IPS-15b (cell line): ENCODE data around the gene PHKA1.

Experiments
- H3K27me3 ChIP-seq: one replicate; pipeline ENCODE4 v1.6.1; 2013; ENCODE audit warnings: low read length; ENCODE audit not compliant: control insufficient read depth, insufficient read depth
- H3K36me3 ChIP-seq: one replicate; pipeline ENCODE4 v1.6.1; 2013; ENCODE audit warnings: low read length; ENCODE audit not compliant: control insufficient read depth, insufficient read depth
- H3K4me1 ChIP-seq: one replicate; pipeline ENCODE4 v1.6.1; 2013; ENCODE audit warnings: mild to moderate bottlenecking, low read length; ENCODE audit not compliant: control insufficient read depth, insufficient read depth
- H3K4me3 ChIP-seq: one replicate; pipeline ENCODE4 v1.5.1; 2013; ENCODE audit warnings: low read depth, low read length
- H3K9ac ChIP-seq: one replicate; pipeline ENCODE4 v1.6.1; 2013; ENCODE audit warnings: low read depth, mild to moderate bottlenecking, low read length
- H3K9me3 ChIP-seq: one replicate; pipeline ENCODE4 v1.6.1; 2013; ENCODE audit warnings: mild to moderate bottlenecking, low read length; ENCODE audit not compliant: control insufficient read depth, insufficient read depth

The PHKA1 gene

DNA sequence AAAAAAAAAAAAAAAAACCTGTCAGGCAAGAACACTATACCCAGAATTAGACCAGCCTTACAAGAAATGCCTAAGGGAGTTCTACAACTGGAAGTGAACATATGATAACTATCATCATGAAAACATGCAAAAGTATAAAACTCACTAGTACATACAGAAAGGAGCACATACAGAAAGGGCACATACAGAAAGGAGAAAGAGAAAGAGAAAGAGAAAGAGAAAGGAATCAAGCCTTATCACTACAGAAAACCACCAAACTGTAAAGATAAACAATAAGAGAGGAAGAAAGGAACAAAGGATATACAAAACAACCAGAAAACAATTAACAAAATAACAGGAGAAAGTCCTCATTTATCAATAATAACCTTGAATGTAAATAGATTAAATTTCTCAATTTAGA is 50.4 kb downstream of the PHKA1 start:
- Histone ChIP-seq H3K36me3 (no peaks in the 10 kb centered on the region), H3K4me3 (no peak overlapping the region), H3K9ac (no peak overlapping the region), H3K27me3 (no peaks in the 10 kb centered on the region), H3K9me3 (no peaks in the 10 kb centered on the region), H3K4me1 (no peaks in the 10 kb centered on the region)

- Histone ChIP-seq H3K4me3 (no peak overlapping the region), H3K4me1 (no peaks in the 10 kb centered on the region), H3K36me3 (no peaks in the 10 kb centered on the region), H3K9me3 (no peaks in the 10 kb centered on the region), H3K9ac (no peak overlapping the region), H3K27me3 (no peaks in the 10 kb centered on the region)
Measured at GRCh38 chrX:72662020-72662747, 51.9 kb downstream of the PHKA1 start.

GRCh38 chrX:72659723-72660122 is 54.4 kb downstream of the PHKA1 start:
- Histone ChIP-seq H3K9me3 (no peaks in the 10 kb centered on the region), H3K4me1 (no peaks in the 10 kb centered on the region), H3K27me3 (no peaks in the 10 kb centered on the region), H3K4me3 (no peak overlapping the region), H3K36me3 (no peaks in the 10 kb centered on the region), H3K9ac (no peak overlapping the region)

DNA sequence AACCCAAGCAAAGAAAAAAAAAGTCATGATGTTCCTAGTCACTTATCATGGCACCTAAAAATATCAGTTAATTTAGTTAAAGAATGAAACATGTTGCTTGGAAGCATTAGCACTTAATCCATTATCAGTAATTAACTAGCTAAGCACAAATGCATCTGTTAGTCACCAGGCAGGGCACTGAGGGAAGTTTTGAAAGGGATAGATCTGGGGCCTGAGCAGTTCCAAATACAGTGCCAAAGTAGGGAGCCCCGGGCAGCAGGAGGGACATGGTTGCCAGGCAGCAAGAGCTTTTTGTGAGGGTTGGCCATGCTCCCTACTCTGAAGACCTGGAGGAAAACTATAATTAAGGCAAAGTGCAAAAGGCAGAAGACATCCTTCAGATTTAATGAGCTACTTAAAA is 62.0 kb downstream of the PHKA1 start:
- Histone ChIP-seq H3K9ac (no peak overlapping the region), H3K27me3 (no peaks in the 10 kb centered on the region), H3K4me3 (no peak overlapping the region), H3K4me1 (no peaks in the 10 kb centered on the region), H3K36me3 (no peaks in the 10 kb centered on the region), H3K9me3 (no peaks in the 10 kb centered on the region)

- no peaks in the 10 kb centered on the region for H3K9me3 ChIP-seq
- H3K36me3 ChIP-seq: no peaks in the 10 kb centered on the region
- no peaks in the 10 kb centered on the region for H3K27me3 ChIP-seq
- no peak overlapping the region for H3K4me3 ChIP-seq
- H3K9ac ChIP-seq: no peak overlapping the region
- no peaks in the 10 kb centered on the region for H3K4me1 ChIP-seq
Measured at GRCh38 chrX:72644946-72645345, 69.2 kb downstream of the PHKA1 start.

DNA sequence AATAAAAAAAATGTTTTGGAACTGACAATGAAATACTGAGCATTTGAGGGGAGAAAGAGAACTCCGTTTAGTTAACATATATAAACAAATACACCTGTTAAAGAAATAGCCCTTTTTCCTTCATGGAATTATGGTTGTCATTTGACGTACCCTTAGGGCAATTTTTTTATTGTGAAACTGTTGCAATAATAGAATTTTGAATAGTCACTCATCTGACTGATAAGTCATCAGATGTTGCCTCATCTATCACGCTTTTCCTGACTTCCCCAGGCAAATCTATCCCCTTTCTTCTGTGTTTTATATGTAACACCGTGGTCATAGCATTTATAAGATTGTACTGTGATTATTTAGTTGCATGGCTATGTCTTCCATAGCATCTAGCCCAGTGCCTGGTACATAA is 72.5 kb downstream of the PHKA1 start:
- Histone ChIP-seq H3K9me3 (no peaks in the 10 kb centered on the region), H3K36me3 (no peaks in the 10 kb centered on the region), H3K4me1 (no peaks in the 10 kb centered on the region), H3K4me3 (no peak overlapping the region), H3K9ac (no peak overlapping the region), H3K27me3 (no peaks in the 10 kb centered on the region)

- Histone ChIP-seq H3K27me3 (no peaks in the 10 kb centered on the region), H3K9me3 (no peaks in the 10 kb centered on the region), H3K4me3 (no peak overlapping the region), H3K4me1 (no peaks in the 10 kb centered on the region), H3K36me3 (no peaks in the 10 kb centered on the region), H3K9ac (no peak overlapping the region)
Measured at GRCh38 chrX:72635930-72636329, 78.2 kb downstream of the PHKA1 start.

- no peaks in the 10 kb centered on the region for H3K4me1 ChIP-seq
- no peak overlapping the region for H3K4me3 ChIP-seq
- H3K36me3 ChIP-seq: no peaks in the 10 kb centered on the region
- H3K27me3 ChIP-seq: no peaks in the 10 kb centered on the region
- no peak overlapping the region for H3K9ac ChIP-seq
- H3K9me3 ChIP-seq: no peaks in the 10 kb centered on the region
Measured at GRCh38 chrX:72634331-72634730, 79.8 kb downstream of the PHKA1 start.

DNA sequence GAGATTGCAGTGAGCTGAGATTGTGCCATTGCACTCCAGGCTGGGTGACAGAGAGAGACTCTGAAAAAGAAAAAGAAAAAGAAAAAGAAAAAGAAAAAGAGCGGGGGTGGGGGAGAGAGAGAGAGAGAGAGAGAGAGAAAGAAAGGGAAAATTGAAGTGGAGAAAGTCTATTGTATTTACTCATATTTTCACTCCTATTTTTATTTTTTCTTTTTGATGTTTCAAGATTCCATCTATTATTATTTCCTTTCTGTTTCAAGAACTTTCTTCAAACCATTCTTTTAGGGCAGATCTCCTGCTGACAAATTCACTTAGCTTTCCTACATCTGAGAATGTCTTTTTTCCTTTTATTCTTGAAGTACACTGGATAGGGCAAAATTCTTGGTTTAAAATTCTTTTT is 83.9 kb downstream of the PHKA1 start:
- Histone ChIP-seq H3K4me1 (no peaks in the 10 kb centered on the region), H3K4me3 (no peak overlapping the region), H3K9ac (no peak overlapping the region), H3K27me3 (no peaks in the 10 kb centered on the region), H3K9me3 (no peaks in the 10 kb centered on the region), H3K36me3 (no peaks in the 10 kb centered on the region)

GRCh38 chrX:72624194-72624593 is 89.9 kb downstream of the PHKA1 start:
- no peak overlapping the region for H3K4me3 ChIP-seq
- H3K4me1 ChIP-seq: no peaks in the 10 kb centered on the region
- H3K9ac ChIP-seq: no peak overlapping the region
- no peaks in the 10 kb centered on the region for H3K9me3 ChIP-seq
- H3K36me3 ChIP-seq: no peaks in the 10 kb centered on the region
- no peaks in the 10 kb centered on the region for H3K27me3 ChIP-seq

- no peaks in the 10 kb centered on the region for H3K27me3 ChIP-seq
- H3K9ac ChIP-seq: no peak overlapping the region
- H3K4me3 ChIP-seq: no peak overlapping the region
Measured at GRCh38 chrX:72621625-72622485, 92.3 kb downstream of the PHKA1 start.

GRCh38 chrX:72621163-72621562 is 92.9 kb downstream of the PHKA1 start:
- Histone ChIP-seq H3K4me1 (no peaks in the 10 kb centered on the region), H3K4me3 (no peak overlapping the region), H3K9me3 (no peaks in the 10 kb centered on the region), H3K27me3 (no peaks in the 10 kb centered on the region), H3K9ac (no peak overlapping the region), H3K36me3 (no peaks in the 10 kb centered on the region)

More at GRCh38 chrX:72621625-72622485, 92.3 kb downstream of the PHKA1 start:
- Histone ChIP-seq H3K36me3 (no peaks in the 10 kb centered on the region), H3K4me1 (no peaks in the 10 kb centered on the region), H3K9me3 (no peaks in the 10 kb centered on the region)
